SH-SY5Y (cell line): ENCODE measurements around the gene STAM.

Experiments used
- GATA2 ChIP-seq: IDR thresholded peaks from 2 replicates; pipeline ENCODE4 v1.6.1; 2011; ENCODE audit warnings: mild to moderate bottlenecking, low read depth, low read length
- GATA3 ChIP-seq: IDR thresholded peaks from 2 replicates; pipeline ENCODE4 v1.6.1; 2011; ENCODE audit warnings: low read depth, mild to moderate bottlenecking, low read length, moderate library complexity

Gene STAM

GRCh38 chr10:17643755-17644484, at the start of gene STAM:
Gene STAM, plus strand, starts transcription at chr10:17644151. Its CDS starts 189 bp downstream, at chr10:17644340.
- TF ChIP-seq GATA3 (no peak), GATA2 (no peak)

GRCh38 chr10:17597386-17597785, 46.6 kb upstream of the STAM start:
- TF ChIP-seq GATA2, result no peak
- no peak for TF ChIP-seq GATA3

- no peak for TF ChIP-seq GATA2
- no peak for TF ChIP-seq GATA3
Observed at GRCh38 chr10:17599089-17599488, 44.9 kb upstream of the STAM start.

DNA sequence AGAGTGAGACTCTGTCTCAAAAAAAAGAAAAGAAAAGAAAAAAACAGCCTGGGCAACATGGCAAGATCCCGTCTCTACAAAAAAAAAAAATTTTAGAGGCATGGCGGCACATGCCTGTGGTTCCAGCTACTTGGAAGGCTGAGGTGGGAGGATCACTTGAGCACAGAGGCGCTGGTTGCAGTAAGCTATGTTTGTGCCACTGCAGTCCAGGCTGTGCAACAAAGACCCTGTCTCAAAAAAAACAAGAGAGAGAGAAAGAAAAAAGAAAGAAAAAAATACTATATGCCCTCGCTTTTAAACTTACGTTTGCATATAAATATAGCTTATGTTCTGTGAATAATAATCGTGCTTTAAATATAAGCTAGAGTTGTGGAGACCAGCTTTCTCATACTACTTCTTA, 38.0 kb upstream of the STAM start:
- TF ChIP-seq GATA2 (no peak), GATA3 (no peak)

- TF ChIP-seq GATA3 (no peak), GATA2 (no peak)
Observed at GRCh38 chr10:17606547-17607040, 37.4 kb upstream of the STAM start.

- TF ChIP-seq GATA3, result no peak
- no peak for TF ChIP-seq GATA2
Observed at GRCh38 chr10:17607060-17607459, 36.9 kb upstream of the STAM start.

GRCh38 chr10:17607603-17608332, 36.2 kb upstream of the STAM start:
- no peak for TF ChIP-seq GATA3
- TF ChIP-seq GATA2, result no peak

DNA sequence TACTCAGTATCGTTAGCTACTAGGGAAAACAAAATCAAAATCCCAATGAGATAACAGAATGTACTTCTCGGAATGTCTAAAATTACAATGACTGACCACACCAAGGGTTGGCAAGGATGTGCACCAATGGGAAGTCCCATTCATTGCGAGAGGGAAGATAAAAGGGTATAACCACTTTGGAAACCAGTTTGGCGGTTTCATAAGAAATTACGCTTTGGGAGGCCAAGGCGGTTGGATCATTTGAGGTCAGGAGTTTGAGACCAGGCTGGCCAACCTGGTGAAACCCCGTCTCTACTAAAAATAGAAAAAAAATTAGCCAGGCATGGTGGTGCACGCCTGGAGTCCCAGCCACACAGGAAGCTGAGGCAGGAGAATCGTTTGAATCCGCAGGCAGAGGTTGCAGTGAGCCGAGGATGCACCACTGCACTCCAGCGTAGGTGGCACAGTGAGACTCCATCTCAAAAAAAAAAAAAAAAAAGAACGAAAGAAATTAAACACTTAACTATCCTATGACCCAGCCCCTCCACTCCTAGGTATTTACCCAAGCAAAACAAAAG, 34.4 kb upstream of the STAM start:
- TF ChIP-seq GATA2 (no peak), GATA3 (no peak)

- TF ChIP-seq GATA2 (no peak), GATA3 (no peak)
Observed at GRCh38 chr10:17616403-17617030, 27.4 kb upstream of the STAM start.

DNA sequence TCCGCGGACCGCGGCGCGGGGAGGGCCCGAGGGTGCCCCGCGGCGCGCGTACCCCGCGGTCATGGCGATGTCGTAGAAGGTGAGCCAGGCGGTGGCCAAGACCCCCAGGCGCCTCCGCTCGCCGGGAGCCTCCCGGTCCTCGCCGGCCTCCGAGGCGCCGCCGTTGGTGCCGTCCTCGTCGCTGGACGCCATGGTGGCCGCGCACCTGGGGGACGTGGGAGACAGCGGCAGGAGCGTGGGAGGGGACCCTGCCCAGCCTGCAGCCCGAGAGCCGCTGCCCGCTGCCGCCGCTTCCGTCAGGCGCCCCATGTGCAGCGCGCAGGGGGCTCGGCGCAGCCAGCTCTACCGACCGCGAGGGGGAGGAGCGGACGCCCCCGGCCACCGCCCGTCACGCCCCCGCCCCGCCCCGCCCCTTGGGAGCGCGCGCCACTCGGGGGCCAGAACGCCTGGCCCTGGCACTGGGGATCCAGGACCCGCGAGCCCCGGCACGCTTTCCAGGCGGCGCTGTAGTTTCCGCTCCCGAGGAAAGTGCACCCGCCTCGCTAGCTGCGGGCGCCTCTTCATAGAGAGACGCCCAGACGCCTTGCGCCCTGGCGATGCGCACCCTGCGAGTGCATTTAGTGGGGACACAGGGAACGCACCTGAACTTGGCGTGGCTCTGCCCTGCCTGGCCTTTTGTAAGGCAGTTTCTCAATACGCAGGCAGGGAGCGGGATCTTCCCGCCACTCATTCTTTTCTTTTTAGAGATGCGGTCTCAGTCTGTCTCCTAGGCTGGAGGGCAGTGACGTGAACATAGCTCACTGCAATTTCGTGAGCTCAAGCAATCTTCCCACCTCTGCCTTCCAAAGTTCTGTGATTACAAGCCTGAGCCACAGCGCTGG, 26.7 kb upstream of the STAM start, which contains the start of gene HACD1:
Gene HACD1 (minus strand): TSS at position 344 of the 881 bp plus-strand sequence. CDS start 35 bp downstream, at position 309.
- TF ChIP-seq GATA3 (no peak), GATA2 (no peak)

GRCh38 chr10:17622061-17622460, 21.9 kb upstream of the STAM start:
- TF ChIP-seq GATA3 (no peak), GATA2 (no peak)

DNA sequence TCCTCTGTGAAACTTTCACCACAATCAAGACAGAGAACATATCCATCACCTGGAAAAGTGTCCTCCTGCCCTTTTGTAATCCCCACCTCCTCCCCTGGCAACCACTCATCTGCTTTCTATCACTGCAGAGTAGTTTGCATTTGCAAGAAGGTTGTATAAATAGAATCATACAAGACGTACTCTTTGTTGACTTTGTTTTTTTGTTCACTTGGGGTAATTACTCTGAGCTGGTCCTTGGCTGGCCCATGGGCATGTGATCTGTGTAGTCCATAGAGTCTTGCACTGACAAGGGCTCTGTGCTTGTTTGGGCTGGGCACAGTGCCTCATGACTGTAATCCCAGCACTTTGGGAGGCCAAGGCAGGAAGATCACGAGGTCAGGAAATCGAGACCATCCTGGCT, 19.0 kb upstream of the STAM start:
- TF ChIP-seq GATA2, result no peak
- no peak for TF ChIP-seq GATA3

DNA sequence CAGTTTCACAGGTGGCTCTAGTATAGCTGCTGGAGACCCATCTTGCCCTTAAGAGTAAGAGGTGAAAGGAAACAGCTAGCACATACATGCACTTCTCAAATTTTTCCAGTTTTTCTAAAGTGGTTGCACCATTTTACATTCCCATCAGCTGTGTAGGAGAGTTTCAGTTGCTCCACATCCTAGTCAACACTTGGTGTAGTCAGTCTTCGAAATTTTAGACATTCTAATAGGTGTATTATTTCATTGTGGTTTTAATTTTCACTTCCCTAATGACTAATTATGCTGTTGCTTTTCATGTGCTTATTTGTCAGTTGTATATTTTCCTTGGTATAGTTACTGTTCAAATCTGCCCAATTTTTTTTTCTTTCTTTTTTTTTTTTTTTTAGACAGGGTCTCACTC, 17.3 kb upstream of the STAM start:
- TF ChIP-seq GATA3 (no peak), GATA2 (no peak)

DNA sequence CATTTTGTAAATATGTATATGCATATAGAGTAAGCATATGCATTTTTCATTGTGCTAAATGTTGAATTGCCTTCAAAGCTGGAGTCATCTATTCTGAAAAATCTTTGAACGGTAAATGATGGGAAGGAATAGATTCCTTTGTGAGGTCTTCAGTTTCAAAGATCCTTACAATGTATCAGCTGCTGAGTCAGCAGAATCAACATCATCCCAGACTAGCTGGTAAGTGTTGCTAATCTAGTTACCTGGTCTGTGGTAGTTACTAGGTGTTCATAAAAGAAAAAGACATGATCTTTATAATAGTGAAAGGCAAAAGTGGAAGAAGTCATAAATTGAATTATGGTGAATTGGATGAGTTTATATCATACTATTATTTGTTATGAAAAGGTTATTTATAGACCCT, 10.6 kb upstream of the STAM start:
- TF ChIP-seq GATA3 (no peak), GATA2 (no peak)
